ENCODE data around the gene SPTBN2. TPM values are rescaled to one million over a fixed set of nuclear protein-coding genes. Genes with fewer than 3 reads are reported as not detected.

SPTBN2 gene
- total and polyA plus RNA-seq, 2 experiments from 2014 or later: 6.0 to 27.4 TPM

DNA sequence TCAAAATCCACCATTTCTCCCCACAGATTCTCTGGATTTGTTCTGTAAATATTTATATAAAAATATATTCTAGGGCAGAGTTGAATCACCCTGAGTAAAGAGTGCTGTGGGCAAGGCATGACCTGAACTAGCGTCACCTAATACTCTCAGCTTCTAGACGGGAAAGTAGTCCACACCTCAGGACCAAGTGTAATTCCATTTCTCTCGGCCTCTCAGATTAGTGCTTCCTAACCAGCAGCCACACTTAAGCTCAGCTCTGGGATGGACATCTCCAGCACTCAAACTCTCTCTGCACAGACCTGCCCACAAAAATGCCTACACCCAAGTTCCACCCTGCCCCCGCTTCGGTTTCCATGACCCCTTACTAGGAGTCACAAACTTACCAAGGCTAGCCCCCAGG is 5.3 kb downstream of the SPTBN2 start:
- TF ChIP-seq, protein P1, sequence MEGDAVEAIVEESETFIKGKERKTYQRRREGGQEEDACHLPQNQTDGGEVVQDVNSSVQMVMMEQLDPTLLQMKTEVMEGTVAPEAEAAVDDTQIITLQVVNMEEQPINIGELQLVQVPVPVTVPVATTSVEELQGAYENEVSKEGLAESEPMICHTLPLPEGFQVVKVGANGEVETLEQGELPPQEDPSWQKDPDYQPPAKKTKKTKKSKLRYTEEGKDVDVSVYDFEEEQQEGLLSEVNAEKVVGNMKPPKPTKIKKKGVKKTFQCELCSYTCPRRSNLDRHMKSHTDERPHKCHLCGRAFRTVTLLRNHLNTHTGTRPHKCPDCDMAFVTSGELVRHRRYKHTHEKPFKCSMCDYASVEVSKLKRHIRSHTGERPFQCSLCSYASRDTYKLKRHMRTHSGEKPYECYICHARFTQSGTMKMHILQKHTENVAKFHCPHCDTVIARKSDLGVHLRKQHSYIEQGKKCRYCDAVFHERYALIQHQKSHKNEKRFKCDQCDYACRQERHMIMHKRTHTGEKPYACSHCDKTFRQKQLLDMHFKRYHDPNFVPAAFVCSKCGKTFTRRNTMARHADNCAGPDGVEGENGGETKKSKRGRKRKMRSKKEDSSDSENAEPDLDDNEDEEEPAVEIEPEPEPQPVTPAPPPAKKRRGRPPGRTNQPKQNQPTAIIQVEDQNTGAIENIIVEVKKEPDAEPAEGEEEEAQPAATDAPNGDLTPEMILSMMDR (IDR thresholded peaks at IDR 0.05; ENCODE audit: low read depth, low read length): no peak

DNA sequence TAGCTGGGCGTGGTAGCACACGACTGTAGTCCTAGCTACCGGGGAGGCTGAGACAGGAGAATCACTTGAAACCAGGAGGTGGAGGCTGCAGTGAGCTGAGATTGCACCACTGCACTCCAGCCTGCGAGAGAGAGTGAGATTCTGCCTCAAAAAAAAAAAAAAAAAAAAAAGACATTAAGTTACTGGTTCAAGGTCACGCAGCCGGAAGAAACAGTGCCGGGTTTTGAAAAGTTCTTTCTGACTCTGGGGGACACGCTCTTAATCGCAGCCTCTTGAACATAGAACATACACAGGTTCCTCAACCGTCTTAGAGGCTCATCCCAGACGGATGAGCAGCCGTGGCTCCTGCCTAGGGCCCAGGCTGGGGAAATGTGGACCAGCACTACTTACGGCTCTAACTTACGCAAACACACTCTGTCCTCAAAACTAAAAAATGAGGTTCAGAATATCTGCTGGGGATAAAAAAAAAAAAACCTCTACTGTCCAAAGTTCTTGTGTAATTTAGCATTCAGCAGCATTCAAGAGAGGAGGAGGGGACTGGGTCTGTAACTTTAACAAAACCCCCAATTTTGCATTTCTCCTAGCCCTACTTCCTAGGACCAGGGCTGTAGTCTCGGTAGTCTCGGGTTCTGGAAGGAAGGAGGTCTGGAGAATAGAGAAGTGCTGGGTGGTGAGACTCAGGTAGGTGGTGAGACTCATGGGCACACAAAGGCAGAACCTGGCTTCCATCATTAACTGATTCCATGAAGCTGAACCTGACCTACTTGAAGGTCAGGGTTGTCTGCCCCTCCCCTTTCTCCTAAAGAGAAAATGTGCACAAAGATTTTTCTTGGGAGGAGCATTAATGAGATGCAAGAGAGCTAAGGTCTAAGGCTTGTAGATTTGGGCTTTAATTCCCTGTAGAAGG is 6.0 kb downstream of the SPTBN2 start:
- H3K27ac ChIP-seq: no peak overlapping the region
- TF ChIP-seq, protein P1 (IDR thresholded peaks at IDR 0.05; ENCODE audit: low read depth, low read length): no peak
- H3K4me3 ChIP-seq: no peak overlapping the region
- H3K27me3 ChIP-seq: peaks cover 20% of the 10 kb centered on the region
- H3K4me1 ChIP-seq (ENCODE audit: low read depth): peaks cover 22% of the 10 kb centered on the region
- no peaks in the 10 kb centered on the region for H3K36me3 ChIP-seq
- DNase-seq (ENCODE audit: low read depth in 1 of 2, low spot score in 1 of 2): no peak
- H3K9me3 ChIP-seq (ENCODE audit: low read depth): no peaks in the 10 kb centered on the region

More for the DNA sequence above, 5.3 kb downstream of the SPTBN2 start:
- no peaks in the 10 kb centered on the region for H3K9me3 ChIP-seq (ENCODE audit: low read depth)
- no peaks in the 10 kb centered on the region for H3K36me3 ChIP-seq
- DNase-seq (ENCODE audit: low read depth in 1 of 2, low spot score in 1 of 2): no peak
- peaks cover 25% of the 10 kb centered on the region for H3K27me3 ChIP-seq
- H3K4me1 ChIP-seq (ENCODE audit: low read depth): peaks cover 18% of the 10 kb centered on the region
- no peak overlapping the region for H3K27ac ChIP-seq
- H3K4me3 ChIP-seq: no peak overlapping the region

DNA sequence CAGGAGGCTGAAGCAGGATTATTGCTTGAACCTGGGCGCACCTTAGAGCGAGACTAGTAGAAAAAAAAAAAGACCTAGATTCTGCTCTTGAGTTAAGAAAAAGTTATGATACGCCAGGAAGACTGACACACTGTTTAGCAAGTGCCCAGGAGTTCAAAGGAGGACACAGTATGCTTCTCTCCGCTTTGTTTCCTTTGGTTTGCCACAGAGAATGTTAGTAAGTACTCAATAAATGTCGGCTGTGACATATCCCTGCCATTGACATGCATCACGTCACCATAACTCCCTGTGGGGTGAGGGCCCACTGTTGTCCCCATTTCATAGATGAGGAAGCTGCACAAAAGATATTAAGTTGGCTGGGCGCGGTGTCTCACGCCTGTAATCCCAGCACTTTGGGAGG is 7.1 kb downstream of the SPTBN2 start:
- no peak for DNase-seq (ENCODE audit: low read depth in 1 of 2, low spot score in 1 of 2)
- TF ChIP-seq, protein P1 (IDR thresholded peaks at IDR 0.05; ENCODE audit: low read depth, low read length): no peak
- Histone ChIP-seq H3K4me1 (ENCODE audit: low read depth) (peaks cover 19% of the 10 kb centered on the region), H3K9me3 (ENCODE audit: low read depth) (no peaks in the 10 kb centered on the region), H3K4me3 (no peak overlapping the region), H3K27me3 (peaks cover 14% of the 10 kb centered on the region), H3K27ac (no peak overlapping the region), H3K36me3 (no peaks in the 10 kb centered on the region)

DNA sequence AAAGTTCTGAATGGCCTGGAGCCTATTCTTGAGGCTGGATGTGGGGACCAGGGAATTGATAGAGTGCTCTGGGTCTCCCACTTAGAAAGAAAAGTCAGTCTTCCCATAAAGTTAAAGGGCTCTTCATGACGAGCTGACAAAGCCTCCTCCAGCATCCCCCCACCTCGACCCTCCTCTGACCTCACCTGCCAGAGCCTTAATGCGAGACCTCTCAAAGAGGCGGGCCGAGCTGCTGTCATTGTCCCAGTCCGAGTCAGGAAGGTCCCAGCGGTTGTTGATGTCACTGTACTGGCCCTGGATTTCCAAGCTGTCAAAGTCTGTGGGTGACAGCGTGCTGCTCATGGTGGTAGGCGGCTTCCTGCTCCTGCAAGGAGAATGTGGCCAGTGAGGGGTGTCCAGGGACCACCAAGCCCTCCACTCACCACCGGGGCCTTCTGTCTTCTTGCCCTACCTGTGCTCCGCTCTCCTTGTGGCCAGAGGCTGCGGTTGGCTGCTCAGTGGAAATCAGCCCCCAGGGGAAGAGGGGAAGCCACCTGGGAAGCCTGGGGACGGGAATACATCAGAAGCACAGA is 8.0 kb downstream of the SPTBN2 start:
- Histone ChIP-seq H3K4me1 (ENCODE audit: low read depth) (peaks cover 17% of the 10 kb centered on the region), H3K27me3 (peaks cover 4% of the 10 kb centered on the region), H3K4me3 (no peak overlapping the region), H3K9me3 (ENCODE audit: low read depth) (no peaks in the 10 kb centered on the region), H3K36me3 (no peaks in the 10 kb centered on the region), H3K27ac (no peak overlapping the region)
- no peak for DNase-seq (ENCODE audit: low read depth in 1 of 2, low spot score in 1 of 2)
- TF ChIP-seq, protein P1 (IDR thresholded peaks at IDR 0.05; ENCODE audit: low read depth, low read length): no peak

DNA sequence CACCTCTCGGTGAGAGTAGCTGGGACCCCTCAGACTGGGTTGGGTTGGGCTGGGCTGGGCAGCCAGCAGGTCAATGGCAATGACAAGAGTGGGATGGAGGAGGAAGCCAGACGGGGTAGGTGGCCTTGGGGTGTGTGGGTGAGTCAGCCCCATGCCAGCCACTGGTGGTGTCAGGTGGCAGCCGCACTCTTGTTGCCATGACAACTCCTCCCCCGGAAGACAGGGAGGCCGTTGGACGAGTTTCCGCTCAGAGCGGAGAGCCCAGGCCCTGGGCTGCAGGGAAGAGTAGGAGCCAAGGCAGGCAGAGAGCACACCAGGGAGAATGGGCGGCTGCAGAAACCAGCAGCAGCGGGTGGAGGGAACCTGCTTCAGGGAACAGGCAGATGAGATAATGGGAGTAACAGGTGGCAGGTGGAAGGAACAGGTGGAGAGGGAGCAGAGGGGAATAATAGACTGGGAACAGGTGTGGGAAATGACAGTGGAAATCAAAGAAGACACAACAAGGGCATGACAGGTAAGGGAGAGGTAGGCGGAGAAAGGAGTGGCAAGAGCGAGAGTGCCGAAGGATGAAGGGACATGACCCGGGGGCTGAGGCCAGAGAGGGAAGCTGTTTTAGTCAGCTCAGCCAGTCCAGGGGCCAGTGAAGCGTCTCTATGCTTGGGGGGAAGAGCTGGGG is 8.7 kb downstream of the SPTBN2 start:
- DNase-seq (ENCODE audit: low read depth in 1 of 2, low spot score in 1 of 2): peak; percentile 15 to 42
- TF ChIP-seq, protein P1 (IDR thresholded peaks at IDR 0.05; ENCODE audit: low read depth, low read length): no peak
- Histone ChIP-seq H3K27me3 (no peaks in the 10 kb centered on the region), H3K4me3 (no peak overlapping the region), H3K9me3 (ENCODE audit: low read depth) (no peaks in the 10 kb centered on the region), H3K36me3 (no peaks in the 10 kb centered on the region), H3K27ac (no peak overlapping the region), H3K4me1 (ENCODE audit: low read depth) (peaks cover 11% of the 10 kb centered on the region)
